SK-N-SH treated with all-trans-retinoic acid at 6 μM for 48 hours (cell line): ENCODE results near the gene TMEM135.

Experiments used
- ATAC-seq: fragments of 200-7000 bp; cut with Tn5 transposase; 3 replicates; pipeline ENCODE4 v1.9.1; 2020; ENCODE audit warnings: mild to moderate bottlenecking, moderate library complexity
- ARNTL ChIP-seq: fragments of 450-650 bp; formaldehyde crosslinking; IDR thresholded peaks from 2 replicates; pipeline ENCODE4 v1.5.0; 2020; ENCODE audit warnings: low read depth, mild to moderate bottlenecking, moderate library complexity, borderline replicate concordance
- BACH2 ChIP-seq: fragments of 250-450 bp; sonication (Bioruptor Pico); IDR thresholded peaks from 2 replicates; pipeline ENCODE4 v1.9.0; 2021; ENCODE audit warnings: mild to moderate bottlenecking, borderline replicate concordance
- CREB5 ChIP-seq: fragments of 250-450 bp; sonication (Bioruptor Pico); IDR thresholded peaks from 2 replicates; pipeline ENCODE4 v1.5.1; 2020; ENCODE audit warnings: low read depth, mild to moderate bottlenecking, moderate library complexity
- CSDC2 ChIP-seq: fragments of 250-450 bp; sonication (Bioruptor Pico); IDR thresholded peaks from 2 replicates; pipeline ENCODE4 v1.5.0; 2020; ENCODE audit warnings: mild to moderate bottlenecking, moderate library complexity
- CSRNP3 ChIP-seq: fragments of 250-450 bp; sonication (Bioruptor Pico); IDR thresholded peaks from 2 replicates; pipeline ENCODE4 v1.5.1; 2021; ENCODE audit warnings: mild to moderate bottlenecking, moderate library complexity
- ESRRG ChIP-seq: fragments of 250-450 bp; sonication (Bioruptor Pico); IDR thresholded peaks from 2 replicates; pipeline ENCODE4 v1.6.1; 2021; ENCODE audit warnings: mild to moderate bottlenecking
- GLIS3 ChIP-seq: fragments of 250-450 bp; sonication (Bioruptor Pico); IDR thresholded peaks from 2 replicates; pipeline ENCODE4 v1.5.0; 2020; ENCODE audit warnings: mild to moderate bottlenecking, moderate library complexity
- ISL1 ChIP-seq: fragments of 250-450 bp; sonication (Bioruptor Pico); IDR thresholded peaks from 2 replicates; pipeline ENCODE4 v2.1.2; 2022; ENCODE audit warnings: mild to moderate bottlenecking, moderate library complexity
- RARB ChIP-seq: fragments of 250-450 bp; sonication (Bioruptor Pico); IDR thresholded peaks from 2 replicates; pipeline ENCODE4 v1.8.0; 2021; ENCODE audit warnings: mild to moderate bottlenecking, moderate library complexity
- SNAI2 ChIP-seq: fragments of 250-450 bp; sonication (Bioruptor Pico); IDR thresholded peaks from 2 replicates; pipeline ENCODE4 v1.5.0; 2020; ENCODE audit warnings: mild to moderate bottlenecking, moderate library complexity
- TCF4 ChIP-seq: fragments of 250-450 bp; sonication (Bioruptor Pico); IDR thresholded peaks from 2 replicates; pipeline ENCODE4 v1.8.0; 2021; ENCODE audit warnings: mild to moderate bottlenecking, moderate library complexity, borderline replicate concordance
- TOX ChIP-seq: fragments of 250-450 bp; sonication (Bioruptor Pico); IDR thresholded peaks from 2 replicates; pipeline ENCODE4 v1.8.0; 2021; ENCODE audit warnings: mild to moderate bottlenecking, moderate library complexity, borderline replicate concordance
- TSHZ2 ChIP-seq: fragments of 250-450 bp; sonication (Bioruptor Pico); IDR thresholded peaks from 2 replicates; pipeline ENCODE4 v1.5.0; 2020; ENCODE audit warnings: mild to moderate bottlenecking, moderate library complexity
- ZC3H10 ChIP-seq: fragments of 250-450 bp; sonication (Bioruptor Pico); IDR thresholded peaks from 2 replicates; pipeline ENCODE4 v1.5.1; 2021; ENCODE audit warnings: mild to moderate bottlenecking, moderate library complexity
- ZFP3 ChIP-seq: fragments of 250-450 bp; sonication (Bioruptor Pico); IDR thresholded peaks from 2 replicates; pipeline ENCODE4 v1.5.0; 2020; ENCODE audit warnings: mild to moderate bottlenecking, moderate library complexity
- ZNF565 ChIP-seq: fragments of 450-650 bp; formaldehyde crosslinking; conservative IDR thresholded peaks from 2 replicates; pipeline ENCODE4 v1.5.0; 2020; ENCODE audit warnings: low read depth, mild to moderate bottlenecking, moderate library complexity
- ZNF70 ChIP-seq: fragments of 450-650 bp; formaldehyde crosslinking; IDR thresholded peaks from 2 replicates; pipeline ENCODE4 v1.5.0; 2020; ENCODE audit warnings: mild to moderate bottlenecking, moderate library complexity
- ZNF8 ChIP-seq: fragments of 450-650 bp; formaldehyde crosslinking; IDR thresholded peaks from 2 replicates; pipeline ENCODE4 v1.5.0; 2020; ENCODE audit warnings: mild to moderate bottlenecking, moderate library complexity
- TF ChIP-seq, protein P1 (sequence below): fragments of 250-450 bp; sonication (Bioruptor Pico); IDR thresholded peaks from 2 replicates; pipeline ENCODE4 v1.8.0; 2020; ENCODE audit warnings: mild to moderate bottlenecking, moderate library complexity, borderline replicate concordance
- TF ChIP-seq, protein P2 (sequence below): fragments of 250-450 bp; sonication (Bioruptor Pico); IDR thresholded peaks from 2 replicates; pipeline ENCODE4 v1.8.0; 2021; ENCODE audit warnings: low read depth, mild to moderate bottlenecking, moderate library complexity, borderline replicate concordance

TMEM135 gene

DNA sequence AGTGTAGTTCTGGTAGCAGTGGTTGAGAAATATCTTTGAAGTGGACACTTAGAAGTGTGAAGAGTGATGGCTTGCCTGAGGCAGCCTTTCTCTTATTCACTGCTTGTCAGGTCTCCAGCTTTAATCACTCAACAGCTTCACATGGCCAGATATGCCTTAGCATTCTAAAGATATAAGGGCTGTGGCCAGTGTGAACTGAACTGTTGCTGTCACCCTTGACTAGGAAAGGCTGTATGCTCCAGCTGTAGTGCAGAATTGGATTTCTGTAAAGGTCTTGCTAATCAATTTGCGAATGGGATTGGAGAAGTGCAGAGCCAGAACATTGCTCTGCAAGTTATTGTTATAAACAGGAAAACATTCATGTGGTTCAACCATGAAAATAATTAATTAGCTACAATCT is 266.7 kb downstream of the TMEM135 start:
- ATAC-seq, result peak; percentile 28; the same call in 1 of the 3 replicates
- no peak for TF ChIP-seq ZNF8
- no peak for TF ChIP-seq SNAI2 (CRISPR knock-in tag)
- no peak for TF ChIP-seq TSHZ2 (CRISPR knock-in tag)
- no peak for TF ChIP-seq BACH2
- TF ChIP-seq, protein P1, sequence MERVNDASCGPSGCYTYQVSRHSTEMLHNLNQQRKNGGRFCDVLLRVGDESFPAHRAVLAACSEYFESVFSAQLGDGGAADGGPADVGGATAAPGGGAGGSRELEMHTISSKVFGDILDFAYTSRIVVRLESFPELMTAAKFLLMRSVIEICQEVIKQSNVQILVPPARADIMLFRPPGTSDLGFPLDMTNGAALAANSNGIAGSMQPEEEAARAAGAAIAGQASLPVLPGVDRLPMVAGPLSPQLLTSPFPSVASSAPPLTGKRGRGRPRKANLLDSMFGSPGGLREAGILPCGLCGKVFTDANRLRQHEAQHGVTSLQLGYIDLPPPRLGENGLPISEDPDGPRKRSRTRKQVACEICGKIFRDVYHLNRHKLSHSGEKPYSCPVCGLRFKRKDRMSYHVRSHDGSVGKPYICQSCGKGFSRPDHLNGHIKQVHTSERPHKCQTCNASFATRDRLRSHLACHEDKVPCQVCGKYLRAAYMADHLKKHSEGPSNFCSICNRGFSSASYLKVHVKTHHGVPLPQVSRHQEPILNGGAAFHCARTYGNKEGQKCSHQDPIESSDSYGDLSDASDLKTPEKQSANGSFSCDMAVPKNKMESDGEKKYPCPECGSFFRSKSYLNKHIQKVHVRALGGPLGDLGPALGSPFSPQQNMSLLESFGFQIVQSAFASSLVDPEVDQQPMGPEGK (CRISPR knock-in tag), result no peak
- no peak for TF ChIP-seq ISL1 (CRISPR knock-in tag)
- TF ChIP-seq ZC3H10 (CRISPR knock-in tag), result no peak
- no peak for TF ChIP-seq TCF4
- TF ChIP-seq ZFP3 (CRISPR knock-in tag), result no peak
- no peak for TF ChIP-seq CSRNP3 (CRISPR knock-in tag)
- TF ChIP-seq CREB5 (CRISPR knock-in tag), result no peak
- no peak for TF ChIP-seq GLIS3 (CRISPR knock-in tag)
- TF ChIP-seq ESRRG (CRISPR knock-in tag), result no peak
- no peak for TF ChIP-seq TOX (CRISPR knock-in tag)
- TF ChIP-seq RARB (CRISPR knock-in tag), result no peak
- TF ChIP-seq CSDC2, result no peak
- no peak for TF ChIP-seq ARNTL
- TF ChIP-seq, protein P2, sequence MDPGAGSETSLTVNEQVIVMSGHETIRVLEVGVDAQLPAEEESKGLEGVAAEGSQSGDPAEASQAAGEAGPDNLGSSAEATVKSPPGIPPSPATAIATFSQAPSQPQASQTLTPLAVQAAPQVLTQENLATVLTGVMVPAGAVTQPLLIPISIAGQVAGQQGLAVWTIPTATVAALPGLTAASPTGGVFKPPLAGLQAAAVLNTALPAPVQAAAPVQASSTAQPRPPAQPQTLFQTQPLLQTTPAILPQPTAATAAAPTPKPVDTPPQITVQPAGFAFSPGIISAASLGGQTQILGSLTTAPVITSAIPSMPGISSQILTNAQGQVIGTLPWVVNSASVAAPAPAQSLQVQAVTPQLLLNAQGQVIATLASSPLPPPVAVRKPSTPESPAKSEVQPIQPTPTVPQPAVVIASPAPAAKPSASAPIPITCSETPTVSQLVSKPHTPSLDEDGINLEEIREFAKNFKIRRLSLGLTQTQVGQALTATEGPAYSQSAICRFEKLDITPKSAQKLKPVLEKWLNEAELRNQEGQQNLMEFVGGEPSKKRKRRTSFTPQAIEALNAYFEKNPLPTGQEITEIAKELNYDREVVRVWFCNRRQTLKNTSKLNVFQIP, result no peak
- TF ChIP-seq, all 23 proteins: peak for 0

DNA sequence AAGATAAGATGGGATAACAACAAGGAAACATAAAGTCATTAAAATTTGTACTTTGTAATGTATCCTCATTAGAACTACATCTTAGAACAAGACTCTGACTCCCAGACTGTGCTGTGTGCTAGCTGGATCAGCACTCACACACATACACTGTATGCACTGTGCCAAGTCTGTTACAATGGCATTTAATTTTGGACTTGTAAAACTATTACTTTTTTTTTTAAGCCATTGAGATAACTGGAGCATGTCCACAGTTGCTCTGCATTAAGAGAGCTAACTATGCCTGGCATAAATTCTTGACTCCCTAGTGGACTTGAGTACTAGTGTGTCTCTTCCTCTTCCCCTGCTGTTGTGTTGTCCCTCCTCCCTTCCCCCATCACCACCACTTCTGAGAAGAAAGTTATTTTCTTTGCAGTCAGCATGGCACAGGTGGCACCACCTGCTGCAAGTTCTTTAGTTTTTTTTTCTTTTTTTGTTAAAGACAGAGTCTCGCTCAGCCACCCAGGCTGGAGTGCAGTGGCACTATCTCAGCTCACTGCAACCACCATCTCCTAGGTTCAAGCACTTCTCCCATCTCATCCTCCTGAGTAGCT is 268.6 kb downstream of the TMEM135 start:
- no peak for TF ChIP-seq ZNF70
- no peak for TF ChIP-seq ZFP3 (CRISPR knock-in tag)
- TF ChIP-seq SNAI2 (CRISPR knock-in tag), result no peak
- ATAC-seq, result no peak

DNA sequence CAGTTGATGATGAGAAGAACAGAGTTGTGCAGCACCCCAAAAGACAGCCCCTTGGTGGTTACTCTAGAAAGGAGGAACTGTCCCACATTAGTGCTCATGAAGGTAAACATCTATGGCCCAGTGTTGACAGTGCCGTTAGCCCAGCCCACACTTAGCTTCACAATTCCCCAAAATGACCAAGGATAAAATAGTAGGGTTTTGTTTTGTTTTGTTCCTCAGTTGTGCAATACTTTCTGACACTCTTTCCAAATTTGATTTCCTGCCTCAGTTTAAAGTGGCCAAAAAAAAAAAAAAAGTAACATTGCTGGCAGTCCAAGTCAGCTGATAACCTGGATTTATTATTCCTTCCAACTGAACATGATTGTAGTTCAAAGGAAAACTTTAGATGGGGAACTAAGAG is 269.4 kb downstream of the TMEM135 start:
- no peak for ATAC-seq
- TF ChIP-seq, protein P2, result no peak
- TF ChIP-seq ARNTL, result no peak
- TF ChIP-seq ZC3H10 (CRISPR knock-in tag), result no peak
- no peak for TF ChIP-seq SNAI2 (CRISPR knock-in tag)
- no peak for TF ChIP-seq TOX (CRISPR knock-in tag)
- no peak for TF ChIP-seq ZNF565 (CRISPR knock-in tag)
- no peak for TF ChIP-seq ESRRG (CRISPR knock-in tag)
- TF ChIP-seq CSDC2, result no peak
